BJ (cell line): ENCODE results near the gene C17orf50. TPM values are rescaled to one million over a fixed set of nuclear protein-coding genes. Genes with fewer than 3 reads are reported as not detected.

Experiments used
- CTCF ChIA-PET: fragments of 350-600 bp; formaldehyde crosslinking; extraction: SDS; loops from one replicate; lab custom pipeline; 2021; ENCODE audit warnings: antibody characterized with exemption, inconsistent platforms; lab: Yijun Ruan, JAX
- POLR2A ChIA-PET: fragments of 300-600 bp; sonication (Branson Sonifier 250); formaldehyde crosslinking; extraction: SDS; loops from one replicate; lab custom pipeline; 2021; ENCODE audit warnings: antibody characterized with exemption; lab: Charles Lee
- DNase-seq: peaks from one replicate; pipeline ENCODE4 v3.0.0-alpha.2; 2011; ENCODE audit warnings: low read depth
- H3K27me3 ChIP-seq: 2 replicates; pipeline ENCODE4 v1.6.0; 2011; ENCODE audit warnings: low read length; ENCODE audit not compliant: control insufficient read depth, insufficient read depth
- H3K36me3 ChIP-seq: 2 replicates; pipeline ENCODE4 v1.5.1; 2011; ENCODE audit warnings: low read length; ENCODE audit not compliant: control insufficient read depth, insufficient read depth
- H3K4me3 ChIP-seq: 2 replicates; pipeline ENCODE4 v1.5.1; 2011; ENCODE audit warnings: low read depth, mild to moderate bottlenecking, control low read depth, low read length
- CTCF ChIP-seq: IDR thresholded peaks from 2 replicates; pipeline ENCODE4 v1.5.1; 2011; ENCODE audit warnings: low read depth, mild to moderate bottlenecking, control low read depth, inconsistent platforms, low read length, moderate library complexity; ENCODE audit not compliant: insufficient read depth
- polyA plus RNA-seq: library from polyadenylated mRNA; depleted of rRNA; stranded (reverse); fragments of >200 nt; gene quantifications from 2 replicates; pipeline ENCODE4 v1.2.3, GENCODE V29; 2011

The C17orf50 gene
- polyA plus RNA-seq, 1 experiment: not detected

- CTCF ChIA-PET: interaction anchor here (1.0 to 5.6 kb wide), 6 partner anchors 12 to 116 kb away, joined by 4 to 27 read pairs (median 11); no protein-coding TSS in a partner anchor
- Histone ChIP-seq H3K4me3 (no peak overlapping the region), H3K36me3 (peaks cover 4% of the 10 kb centered on the region), H3K27me3 (no peaks in the 10 kb centered on the region)
- TF ChIP-seq CTCF: no peak
- no peak for DNase-seq
- POLR2A ChIA-PET: no interaction called here
These were observed 32.1 kb upstream of the C17orf50 start for GRCh38 chr17:35728551-35728950.

GRCh38 chr17:35729405-35729833, 31.3 kb upstream of the C17orf50 start:
- H3K27me3 ChIP-seq: no peaks in the 10 kb centered on the region
- no peak for TF ChIP-seq CTCF
- no peak for DNase-seq
- no peak overlapping the region for H3K4me3 ChIP-seq
- CTCF ChIA-PET: interaction anchor here (1.9 to 5.6 kb wide), 4 partner anchors 17 to 117 kb away, joined by 4 to 27 read pairs (median 12); no protein-coding TSS in a partner anchor
- H3K36me3 ChIP-seq: peaks cover 1% of the 10 kb centered on the region
- POLR2A ChIA-PET: no interaction called here

GRCh38 chr17:35730400-35731005, 30.2 kb upstream of the C17orf50 start:
- Histone ChIP-seq H3K36me3 (peaks cover 1% of the 10 kb centered on the region; the same call in 1 of the 2 replicates), H3K4me3 (no peak overlapping the region), H3K27me3 (no peaks in the 10 kb centered on the region)
- no peak for TF ChIP-seq CTCF
- no peak for DNase-seq
- CTCF ChIA-PET: interaction anchor here (0.6 to 5.6 kb wide), 6 partner anchors 16 to 152 kb away, joined by 3 to 27 read pairs (median 4); partner anchors contain the start of gene PEX12
- POLR2A ChIA-PET: interaction anchor here (0.6 kb wide), 1 partner anchor 120 kb away, joined by 5 read pairs; no protein-coding TSS in a partner anchor

GRCh38 chr17:35731239-35731916, 29.3 kb upstream of the C17orf50 start, which contains the start of gene RASL10B:
RASL10B (plus strand) TSS chr17:35731639; CDS start chr17:35735185, 3,546 bp downstream.
- no peaks in the 10 kb centered on the region for H3K27me3 ChIP-seq
- ChIA-PET POLR2A (interaction anchor here (0.6 kb wide), 2 partner anchors 118 to 143 kb away, joined by 3 to 4 read pairs; no protein-coding TSS in a partner anchor), CTCF (interaction anchor here (0.7 to 5.6 kb wide), 6 partner anchors 10 to 153 kb away, joined by 3 to 27 read pairs (median 4); partner anchors contain the start of gene PEX12)
- H3K4me3 ChIP-seq: peak within 1 kb of the TSS; percentile 59
- no peak for TF ChIP-seq CTCF
- H3K36me3 ChIP-seq: peaks cover 1% of the 10 kb centered on the region; the same call in 1 of the 2 replicates
- no peak for DNase-seq
